ENCODE measurements around the gene TST. TPM values are rescaled to one million over a fixed set of nuclear protein-coding genes. Genes with fewer than 3 reads are reported as not detected.

The TST gene
- polyA plus RNA-seq, 1 donor from 2014 or later, result 5.4 TPM

DNA sequence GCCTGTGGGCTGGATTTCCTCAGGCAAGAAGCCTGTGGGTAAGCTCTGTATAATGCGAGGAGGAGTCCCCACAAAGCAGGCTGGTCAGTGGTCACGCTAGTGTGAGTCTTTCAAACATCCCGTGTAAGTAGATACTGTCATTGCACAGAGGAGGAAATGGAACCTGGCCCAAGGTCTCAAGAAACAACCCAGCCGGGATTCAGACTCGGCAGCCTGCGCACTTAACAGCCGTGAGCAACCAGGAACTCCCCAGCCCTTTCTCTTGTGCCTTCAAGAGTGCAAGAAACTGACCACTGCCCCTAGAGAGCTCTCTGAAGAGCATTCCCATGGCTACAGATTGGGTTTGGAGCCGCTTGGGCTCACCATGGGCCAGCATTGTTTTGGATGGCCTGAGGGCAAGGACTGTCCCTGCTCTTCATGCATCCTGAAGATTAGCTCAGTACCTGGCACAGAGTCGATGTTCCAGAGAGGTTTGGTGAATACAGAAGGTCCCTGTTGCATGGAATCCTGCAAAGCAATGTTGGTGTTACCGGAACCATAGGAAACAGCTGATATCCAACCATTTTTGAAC is 6.3 kb upstream of the TST start:
- no peak overlapping the region for H3K9ac ChIP-seq (ENCODE audit: low read length)
- H3K27ac ChIP-seq (ENCODE audit: low read length), result no peak overlapping the region

More for the DNA sequence above, 6.3 kb upstream of the TST start:
- Histone ChIP-seq H2AFZ (ENCODE audit: low read depth, low read length) (no peak overlapping the region), H3K9me3 (ENCODE audit: low read length) (no peaks in the 10 kb centered on the region), H3K79me2 (replicated peaks; ENCODE audit: insufficient read depth, low read length) (peaks cover under 1% of the 10 kb centered on the region), H3K9me2 (ENCODE audit: insufficient read depth, low read length) (no peaks in the 10 kb centered on the region), H3K36me3 (ENCODE audit: insufficient read depth, low read length) (no peaks in the 10 kb centered on the region), H3K4me3 (ENCODE audit: low read length) (no peak overlapping the region), H3K27me3 (ENCODE audit: insufficient read depth, low read depth, low read length) (no peaks in the 10 kb centered on the region), H3K4me2 (ENCODE audit: low read length) (no peak overlapping the region), H4K20me1 (ENCODE audit: insufficient read depth) (no peaks in the 10 kb centered on the region), H3F3A (ENCODE audit: insufficient read depth, low read length, poor library complexity, severe bottlenecking) (no peaks in the 10 kb centered on the region)
- TF ChIP-seq EZH2 (IDR thresholded peaks at IDR 0.05; ENCODE audit: borderline replicate concordance, insufficient read depth, low read length, poor library complexity, severe bottlenecking) (no peak), SMC3 (conservative IDR thresholded peaks at IDR 0.05; ENCODE audit: poor library complexity) (no peak), CTCF (IDR thresholded peaks at IDR 0.05; ENCODE audit: poor library complexity, severe bottlenecking) (no peak), REST (IDR thresholded peaks at IDR 0.05; ENCODE audit: borderline replicate concordance) (no peak), RAD21 (conservative IDR thresholded peaks at IDR 0.05) (no peak), EP300 (conservative IDR thresholded peaks at IDR 0.05; ENCODE audit: poor library complexity, severe bottlenecking) (no peak), POLR2AphosphoS5 (IDR thresholded peaks at IDR 0.05) (no peak), MXI1 (conservative IDR thresholded peaks at IDR 0.05; ENCODE audit: poor library complexity, severe bottlenecking) (no peak), TAF1 (IDR thresholded peaks at IDR 0.05; ENCODE audit: low read depth) (no peak)
